Measurements from ENCODE around the gene TANGO6.

The TANGO6 gene

GRCh38 chr16:68860978-68861892 lies 17.9 kb downstream of the TANGO6 start:
- no peak for DNase-seq (ENCODE audit: low read depth in 1 of 2, low spot score in 1 of 2)

DNA sequence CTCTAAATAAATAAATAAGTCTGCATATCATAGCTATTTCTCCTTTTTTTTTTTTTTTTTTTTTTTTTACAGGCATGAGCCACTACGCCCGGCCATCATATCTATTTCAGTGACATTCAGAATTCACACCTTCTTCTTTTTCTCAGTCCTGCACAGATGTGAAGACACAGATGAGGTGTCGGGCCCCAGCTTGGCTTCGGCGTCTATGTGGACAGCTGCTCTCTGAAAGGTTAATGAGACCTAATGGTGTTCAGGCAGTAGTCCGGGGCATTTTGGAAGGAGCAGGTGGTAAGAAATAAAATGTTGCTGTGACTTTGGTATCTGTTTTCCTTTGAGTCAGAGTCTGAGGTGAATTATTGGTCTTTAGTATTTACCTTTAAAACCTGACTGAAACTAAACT lies 23.6 kb downstream of the TANGO6 start:
- no peak for DNase-seq (ENCODE audit: low read depth in 1 of 2, low spot score in 1 of 2)

- no peak for DNase-seq (ENCODE audit: low read depth in 1 of 2, low spot score in 1 of 2)
Observed at GRCh38 chr16:68869492-68870088, 26.3 kb downstream of the TANGO6 start.

GRCh38 chr16:68873635-68874471 lies 30.5 kb downstream of the TANGO6 start:
- no peak for DNase-seq (ENCODE audit: low read depth in 1 of 2, low spot score in 1 of 2)

GRCh38 chr16:68875871-68876270 lies 32.5 kb downstream of the TANGO6 start:
- DNase-seq (ENCODE audit: low read depth in 1 of 2, low spot score in 1 of 2): no peak

GRCh38 chr16:68883685-68884084 lies 40.4 kb downstream of the TANGO6 start:
- no peak for DNase-seq (ENCODE audit: low read depth in 1 of 2, low spot score in 1 of 2)

- DNase-seq (ENCODE audit: low read depth in 1 of 2, low spot score in 1 of 2): no peak
Observed at GRCh38 chr16:68884401-68884800, 41.1 kb downstream of the TANGO6 start.

DNA sequence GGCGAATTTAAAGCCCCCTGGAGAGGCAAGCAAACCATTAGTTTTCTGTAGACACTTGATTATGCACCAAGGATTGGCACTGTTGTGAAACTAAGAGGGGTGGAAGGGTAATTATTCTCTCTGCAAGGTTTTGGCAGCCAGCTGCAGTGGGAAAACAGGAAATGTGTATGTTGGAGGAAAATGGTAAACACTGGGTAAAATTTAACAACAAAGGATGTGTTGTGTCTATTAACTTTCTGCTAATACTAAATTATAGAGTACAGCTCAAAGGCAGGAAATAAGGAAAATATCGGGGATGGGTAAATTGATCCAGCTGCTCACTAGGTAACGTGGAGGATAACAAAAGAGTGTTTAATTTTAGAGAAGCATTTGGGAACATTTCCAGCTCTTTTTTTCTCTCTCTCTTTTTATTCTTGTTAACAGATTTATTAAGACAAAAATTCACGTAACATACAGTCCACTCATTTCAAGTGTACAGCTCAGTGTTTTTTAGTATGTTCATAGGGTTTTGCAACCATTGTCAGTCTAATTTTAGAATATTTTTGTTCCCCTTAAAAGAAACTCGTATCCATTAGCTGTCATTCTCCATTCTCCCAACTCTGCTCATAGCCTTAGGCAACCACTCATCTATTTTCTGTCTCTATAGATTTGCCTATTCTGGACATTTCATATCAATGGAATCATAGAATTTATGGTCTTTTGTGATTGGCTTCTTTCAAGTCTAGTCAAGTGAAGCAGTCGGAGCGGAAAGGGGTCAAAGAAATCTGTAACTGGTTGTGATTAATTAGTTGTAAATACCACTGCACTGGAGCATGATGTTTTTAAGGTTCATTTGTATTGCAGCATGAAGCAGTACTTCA lies 41.8 kb downstream of the TANGO6 start:
- no peak for DNase-seq (ENCODE audit: low read depth in 1 of 2, low spot score in 1 of 2)

DNA sequence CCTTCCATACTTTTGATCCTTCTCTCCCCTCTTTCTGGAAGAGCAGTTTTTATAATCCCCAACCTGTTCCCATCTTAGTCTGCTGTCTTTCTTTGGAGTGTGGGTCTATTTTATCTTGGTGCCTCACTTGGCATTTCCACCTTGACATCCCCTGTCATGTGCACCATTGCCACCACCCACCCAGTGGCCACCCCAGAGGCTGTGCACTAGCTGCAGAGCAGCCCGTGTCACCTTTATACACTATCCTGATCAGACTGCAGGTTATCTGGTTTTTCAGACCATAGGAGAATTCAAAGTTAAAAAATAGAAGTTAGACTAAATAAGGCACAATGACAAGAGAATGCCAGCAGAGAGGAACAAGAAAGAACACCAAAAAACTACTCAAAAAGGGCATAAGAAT lies 43.8 kb downstream of the TANGO6 start:
- DNase-seq (ENCODE audit: low read depth in 1 of 2, low spot score in 1 of 2): no peak

DNA sequence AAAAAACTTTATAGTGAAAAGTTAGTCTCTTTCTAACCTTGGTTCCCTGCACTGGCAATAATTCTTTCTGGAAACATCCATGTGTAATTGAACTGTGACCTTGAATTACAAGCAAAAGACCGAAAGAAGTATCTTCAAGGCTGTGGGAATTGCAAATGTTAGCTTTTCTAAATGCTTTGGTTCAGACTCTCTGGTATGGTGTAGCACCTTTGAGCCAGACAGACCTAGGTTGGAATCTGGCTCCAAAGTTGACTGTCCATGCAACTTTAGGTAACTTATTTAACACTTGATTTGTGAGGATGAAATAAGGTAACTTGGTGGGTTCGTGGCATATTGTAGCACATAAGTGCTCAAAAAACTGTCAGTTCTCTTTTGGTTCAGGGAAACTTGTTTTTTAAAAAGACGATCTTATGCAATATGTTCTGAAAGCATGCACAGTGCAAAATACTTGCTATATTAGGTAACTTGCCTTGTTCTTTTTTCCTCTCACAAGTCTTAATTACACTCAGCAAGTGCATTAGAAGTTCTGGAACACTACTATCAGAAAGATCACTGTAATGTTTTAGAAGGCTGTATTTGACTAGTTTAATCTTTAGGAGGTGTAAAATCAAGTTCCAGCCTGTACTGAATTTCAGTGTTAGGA lies 46.3 kb downstream of the TANGO6 start:
- DNase-seq (ENCODE audit: low read depth in 1 of 2, low spot score in 1 of 2): no peak

DNA sequence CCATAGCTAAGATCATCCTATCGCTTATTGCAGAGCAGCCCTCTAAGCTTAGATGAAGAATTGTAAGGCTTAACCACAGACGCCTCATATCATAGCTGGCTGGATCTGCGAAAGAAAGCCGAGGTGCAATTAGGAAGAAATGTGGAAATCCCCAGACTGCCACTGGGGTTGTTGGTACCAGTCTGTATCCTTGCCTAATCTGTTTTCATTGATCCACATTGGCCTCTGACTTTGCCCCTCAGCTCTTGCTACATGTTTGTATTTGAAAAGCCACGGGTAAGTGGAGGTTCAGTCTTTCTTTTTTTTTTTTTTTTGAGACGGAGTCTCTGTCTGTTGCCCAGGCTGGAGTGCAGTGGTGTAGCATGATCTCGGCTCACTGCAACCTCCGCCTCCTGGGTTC lies 48.9 kb downstream of the TANGO6 start:
- no peak for DNase-seq (ENCODE audit: low read depth in 1 of 2, low spot score in 1 of 2)

DNA sequence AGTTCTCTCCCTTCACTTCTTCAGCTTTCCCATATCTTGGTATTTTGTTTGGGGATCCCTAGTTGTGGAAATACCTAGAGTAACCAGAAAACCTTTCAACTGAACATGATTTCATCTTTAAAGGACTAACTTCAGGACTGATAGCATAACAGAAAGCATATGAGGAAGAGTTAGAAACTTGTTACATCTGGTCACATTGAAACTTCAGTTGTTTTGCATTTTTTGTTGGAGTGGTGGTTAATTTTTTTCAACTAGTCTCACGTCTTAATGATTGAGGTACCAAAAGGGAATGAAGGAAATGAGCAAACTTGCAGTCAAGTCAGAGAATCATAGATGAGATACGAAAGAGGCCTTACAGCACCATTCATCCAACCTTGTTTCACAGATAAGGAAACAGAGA lies 49.6 kb downstream of the TANGO6 start:
- DNase-seq (ENCODE audit: low read depth in 1 of 2, low spot score in 1 of 2): no peak

- no peak for DNase-seq (ENCODE audit: low read depth in 1 of 2, low spot score in 1 of 2)
Observed at GRCh38 chr16:68893710-68894705, 50.7 kb downstream of the TANGO6 start.

DNA sequence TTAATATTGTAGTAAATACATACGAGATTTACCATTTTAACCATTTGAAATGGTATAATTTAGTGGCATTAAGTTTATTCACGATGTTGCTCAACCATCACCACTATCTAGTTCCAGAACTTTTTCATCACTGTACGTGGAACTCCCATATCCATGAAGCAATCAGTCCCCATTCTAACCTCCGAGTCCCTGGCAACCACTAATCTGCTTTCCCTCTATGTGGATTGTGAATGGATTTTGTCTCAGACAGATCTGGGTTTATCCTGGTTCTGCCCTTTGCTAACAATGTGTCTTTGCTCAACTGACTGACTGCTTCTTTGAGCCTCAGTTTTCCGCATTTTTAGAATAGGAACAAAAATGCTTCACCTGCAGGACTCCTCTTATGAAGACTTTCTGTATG lies 51.4 kb downstream of the TANGO6 start:
- DNase-seq (ENCODE audit: low read depth in 1 of 2, low spot score in 1 of 2): no peak

GRCh38 chr16:68898026-68898425 lies 54.7 kb downstream of the TANGO6 start:
- DNase-seq (ENCODE audit: low read depth in 1 of 2, low spot score in 1 of 2): no peak

DNA sequence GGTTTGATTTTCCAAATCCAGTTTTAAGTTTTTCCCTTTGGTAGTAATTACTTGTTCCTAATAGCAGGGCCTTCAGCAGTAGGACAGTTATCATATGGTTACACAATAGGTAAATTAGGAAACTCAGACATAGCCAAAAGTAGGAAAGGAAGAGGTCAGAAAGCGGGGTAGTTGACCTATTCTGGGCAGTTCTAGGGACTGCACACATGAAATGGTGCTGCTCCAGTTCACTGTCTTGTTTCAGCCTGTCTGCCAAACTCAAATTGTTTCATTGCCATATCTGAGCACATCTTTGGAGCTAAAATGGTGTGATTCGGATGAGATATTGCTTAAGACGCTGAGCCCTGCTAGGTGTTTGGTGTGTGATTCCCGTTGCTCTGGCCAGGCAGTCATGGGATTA lies 56.7 kb downstream of the TANGO6 start:
- no peak for DNase-seq (ENCODE audit: low read depth in 1 of 2, low spot score in 1 of 2)

GRCh38 chr16:68902003-68902968 lies 59.0 kb downstream of the TANGO6 start:
- DNase-seq (ENCODE audit: low read depth in 1 of 2, low spot score in 1 of 2): no peak

DNA sequence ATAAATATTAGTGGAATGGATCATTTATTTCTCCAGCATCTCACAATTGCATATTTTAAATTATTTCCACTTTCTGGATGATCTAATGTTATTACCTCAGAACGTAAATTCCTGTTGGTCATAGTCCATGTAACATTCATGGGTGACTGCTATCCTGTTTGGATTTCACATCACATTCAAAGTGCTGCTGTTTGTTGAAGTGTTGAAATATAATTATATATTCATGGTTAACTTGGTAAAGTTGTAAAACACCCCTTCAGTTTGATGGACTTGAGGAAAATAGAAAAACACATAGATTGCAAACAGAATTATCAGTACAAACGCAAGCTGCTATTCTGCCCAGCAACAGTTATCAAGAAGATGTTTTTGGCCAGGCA lies 59.6 kb downstream of the TANGO6 start:
- no peak for DNase-seq (ENCODE audit: low read depth in 1 of 2, low spot score in 1 of 2)
